PC-3 (cell line): ENCODE measurements around the gene SVOPL. TPM values are rescaled to one million over a fixed set of nuclear protein-coding genes. Genes with fewer than 3 reads are reported as not detected.

ENCODE experiments used
- ATAC-seq: fragments of 200-7000 bp; cut with Tn5 transposase; 2 replicates; pipeline ENCODE4 v1.9.1; 2020; ENCODE audit warnings: mild to moderate bottlenecking, moderate library complexity
- BruUV-seq: library from RNA; stranded (reverse); fragments of 400-500 nt; replicated peaks from 2 replicates; lab custom pipeline; 2021; lab: Mats Ljungman, UMichigan
- CTCF ChIA-PET: fragments of 300-600 bp; sonication (Branson Sonifier 250); formaldehyde crosslinking; loops from one replicate; lab custom pipeline; 2022; ENCODE audit warnings: antibody characterized with exemption; lab: Charles Lee
- POLR2A ChIA-PET: fragments of 300-600 bp; sonication (Branson Sonifier 250); formaldehyde crosslinking; loops from one replicate; lab custom pipeline; 2022; ENCODE audit warnings: antibody characterized with exemption; ENCODE audit not compliant: unreplicated experiment; lab: Charles Lee
- DNase-seq: peaks from one replicate; pipeline ENCODE4 v3.0.0-alpha.2; 2015
- H2AFZ ChIP-seq: fragments of 300-600 bp; sonication (generic); 2 replicates; pipeline ENCODE4 v1.6.0; 2016; ENCODE audit warnings: antibody characterized with exemption, low read length
- H3F3A ChIP-seq: fragments of 300-600 bp; sonication (generic); one replicate; pipeline ENCODE4 v1.6.0; 2017; ENCODE audit warnings: antibody characterized with exemption, low read length, control low read depth, mild to moderate bottlenecking; ENCODE audit not compliant: unreplicated experiment
- H3K27ac ChIP-seq: fragments of 300-600 bp; sonication (generic); 2 replicates; pipeline ENCODE4 v1.5.1; 2016; ENCODE audit warnings: mild to moderate bottlenecking, low read length
- H3K27me3 ChIP-seq: fragments of 300-600 bp; sonication (generic); 2 replicates; pipeline ENCODE4 v1.6.1; 2016; ENCODE audit warnings: low read length, mixed read lengths
- H3K36me3 ChIP-seq: fragments of 300-600 bp; sonication (generic); 2 replicates; pipeline ENCODE4 v1.6.1; 2016; ENCODE audit warnings: low read depth, mixed run types, low read length, mixed read lengths
- H3K4me1 ChIP-seq: fragments of 300-600 bp; sonication (generic); 2 replicates; pipeline ENCODE4 v1.5.1; 2016; ENCODE audit warnings: low read length; ENCODE audit not compliant: insufficient read depth
- H3K4me2 ChIP-seq: fragments of 300-600 bp; sonication (generic); 2 replicates; pipeline ENCODE4 v1.6.0; 2016; ENCODE audit warnings: low read length
- H3K4me3 ChIP-seq: fragments of 300-600 bp; sonication (generic); 2 replicates; pipeline ENCODE4 v1.5.1; 2016; ENCODE audit warnings: mild to moderate bottlenecking, low read length, mixed read lengths
- H3K79me2 ChIP-seq: fragments of 300-600 bp; sonication (generic); 2 replicates; pipeline ENCODE4 v1.6.1; 2017; ENCODE audit warnings: low read length, mixed read lengths
- H3K9ac ChIP-seq: fragments of 300-600 bp; sonication (generic); 2 replicates; pipeline ENCODE4 v1.6.0; 2016; ENCODE audit warnings: mild to moderate bottlenecking, low read length
- H3K9me2 ChIP-seq: fragments of 300-600 bp; sonication (generic); replicated peaks from 2 replicates; pipeline ENCODE4 v1.6.1; 2016; ENCODE audit warnings: mixed run types, low read length, mixed read lengths
- H3K9me3 ChIP-seq: fragments of 300-600 bp; sonication (generic); 2 replicates; pipeline ENCODE4 v1.6.1; 2016; ENCODE audit warnings: low read length, mixed read lengths
- H4K20me1 ChIP-seq: fragments of 300-600 bp; sonication (generic); 2 replicates; pipeline ENCODE4 v1.6.1; 2016; ENCODE audit warnings: low read length, mixed read lengths
- EZH2 ChIP-seq: fragments of 300-600 bp; sonication (generic); IDR thresholded peaks from one replicate; pipeline ENCODE4 v1.6.1; 2017; ENCODE audit warnings: antibody characterized with exemption, mild to moderate bottlenecking, low read length; ENCODE audit not compliant: unreplicated experiment
- EZH2phosphoT487 ChIP-seq: fragments of 300-600 bp; sonication (generic); IDR thresholded peaks from 2 replicates; pipeline ENCODE4 v1.6.1; 2018; ENCODE audit warnings: mild to moderate bottlenecking, antibody characterized with exemption, low read length, borderline replicate concordance
- intact Hi-C: fragments of 100-400 bp; cut with micrococcal nuclease; formaldehyde crosslinking; loops from 2 replicates; pipeline ENCODE4 v1.9.0; 2023
- total RNA-seq: library from RNA; depleted of rRNA; stranded (reverse); fragments of >200 nt; gene quantifications from 2 replicates; pipeline ENCODE4 v1.2.3, GENCODE V29; 2014
- TF ChIP-seq, protein P1 (sequence below): fragments of 300-600 bp; sonication (generic); conservative IDR thresholded peaks from 2 replicates; pipeline ENCODE4 v1.5.1; 2017; ENCODE audit warnings: antibody characterized with exemption, low read depth, mild to moderate bottlenecking, low read length

Gene SVOPL
- total RNA-seq, 1 experiment from 2014 or later = not detected

GRCh38 chr7:138555684-138556083 is 145.5 kb downstream of the SVOPL start:
- intact Hi-C loops = no loop called here
- DNase-seq (no peak), ATAC-seq (no peak)
- no peaks in the 10 kb centered on the region for H4K20me1 ChIP-seq
- H3K4me2 ChIP-seq = no peak overlapping the region
- no peaks in the 10 kb centered on the region for H3K27me3 ChIP-seq
- H3K79me2 ChIP-seq = no peaks in the 10 kb centered on the region
- TF ChIP-seq, protein P1, sequence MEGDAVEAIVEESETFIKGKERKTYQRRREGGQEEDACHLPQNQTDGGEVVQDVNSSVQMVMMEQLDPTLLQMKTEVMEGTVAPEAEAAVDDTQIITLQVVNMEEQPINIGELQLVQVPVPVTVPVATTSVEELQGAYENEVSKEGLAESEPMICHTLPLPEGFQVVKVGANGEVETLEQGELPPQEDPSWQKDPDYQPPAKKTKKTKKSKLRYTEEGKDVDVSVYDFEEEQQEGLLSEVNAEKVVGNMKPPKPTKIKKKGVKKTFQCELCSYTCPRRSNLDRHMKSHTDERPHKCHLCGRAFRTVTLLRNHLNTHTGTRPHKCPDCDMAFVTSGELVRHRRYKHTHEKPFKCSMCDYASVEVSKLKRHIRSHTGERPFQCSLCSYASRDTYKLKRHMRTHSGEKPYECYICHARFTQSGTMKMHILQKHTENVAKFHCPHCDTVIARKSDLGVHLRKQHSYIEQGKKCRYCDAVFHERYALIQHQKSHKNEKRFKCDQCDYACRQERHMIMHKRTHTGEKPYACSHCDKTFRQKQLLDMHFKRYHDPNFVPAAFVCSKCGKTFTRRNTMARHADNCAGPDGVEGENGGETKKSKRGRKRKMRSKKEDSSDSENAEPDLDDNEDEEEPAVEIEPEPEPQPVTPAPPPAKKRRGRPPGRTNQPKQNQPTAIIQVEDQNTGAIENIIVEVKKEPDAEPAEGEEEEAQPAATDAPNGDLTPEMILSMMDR = no peak
- TF ChIP-seq EZH2 (no peak), EZH2phosphoT487 (no peak)
- H3K4me3 ChIP-seq = no peak overlapping the region
- no peaks in the 10 kb centered on the region for H3K4me1 ChIP-seq
- H3K36me3 ChIP-seq = peaks cover 87% of the 10 kb centered on the region
- H3K9ac ChIP-seq = no peak overlapping the region
- no peak overlapping the region for H3K27ac ChIP-seq
- POLR2A ChIA-PET = no interaction called here
- no TSS peak for BruUV-seq
- H3F3A ChIP-seq = no peaks in the 10 kb centered on the region
- peaks cover 22% of the 10 kb centered on the region for H3K9me3 ChIP-seq
- no peaks in the 10 kb centered on the region for H3K9me2 ChIP-seq
- no peak overlapping the region for H2AFZ ChIP-seq
- CTCF ChIA-PET = no interaction called here

DNA sequence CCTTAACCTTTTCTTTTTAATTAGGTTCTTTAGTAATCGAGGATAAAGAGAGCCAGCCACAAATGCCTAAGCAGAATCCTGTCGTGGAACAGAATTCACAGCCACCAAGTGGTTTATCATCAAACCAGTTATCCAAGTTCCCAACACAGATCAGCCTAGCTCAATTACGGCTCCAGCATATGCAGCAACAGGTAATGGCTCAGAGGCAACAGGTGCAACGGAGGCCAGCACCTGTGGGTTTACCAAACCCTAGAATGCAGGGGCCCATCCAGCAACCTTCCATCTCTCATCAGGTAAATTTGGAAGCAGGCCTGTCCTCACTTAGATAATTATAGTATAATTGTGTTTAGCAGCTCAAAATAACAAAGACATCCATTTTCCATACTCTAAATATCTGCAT is 146.5 kb downstream of the SVOPL start:
- Histone ChIP-seq H3K9me2 (no peaks in the 10 kb centered on the region), H4K20me1 (no peaks in the 10 kb centered on the region), H3K36me3 (peaks cover 82% of the 10 kb centered on the region), H3K4me1 (no peaks in the 10 kb centered on the region), H3K9me3 (peaks cover 22% of the 10 kb centered on the region), H2AFZ (no peak overlapping the region), H3F3A (no peaks in the 10 kb centered on the region), H3K9ac (no peak overlapping the region), H3K4me2 (no peak overlapping the region), H3K4me3 (no peak overlapping the region), H3K27ac (no peak overlapping the region), H3K27me3 (no peaks in the 10 kb centered on the region), H3K79me2 (no peaks in the 10 kb centered on the region)
- no TSS peak for BruUV-seq
- TF ChIP-seq, protein P1 = no peak
- TF ChIP-seq EZH2 (no peak), EZH2phosphoT487 (no peak)
- no peak for ATAC-seq
- DNase-seq = no peak
- CTCF ChIA-PET = no interaction called here
- intact Hi-C loops = no loop called here
- POLR2A ChIA-PET = no interaction called here

- POLR2A ChIA-PET = no interaction called here
- no peak for TF ChIP-seq EZH2
- TF ChIP-seq, protein P1 = no peak
- TF ChIP-seq EZH2phosphoT487 = no peak
- CTCF ChIA-PET = no interaction called here
Measured at GRCh38 chr7:138553805-138554204, 147.4 kb downstream of the SVOPL start.

More at GRCh38 chr7:138553805-138554204, 147.4 kb downstream of the SVOPL start:
- Histone ChIP-seq H4K20me1 (no peaks in the 10 kb centered on the region), H3K4me3 (no peak overlapping the region), H3K36me3 (peaks cover 73% of the 10 kb centered on the region), H3K79me2 (no peaks in the 10 kb centered on the region), H3K9me2 (no peaks in the 10 kb centered on the region), H3F3A (no peaks in the 10 kb centered on the region), H3K4me1 (no peaks in the 10 kb centered on the region), H3K9me3 (peaks cover 22% of the 10 kb centered on the region), H3K27ac (no peak overlapping the region), H3K27me3 (no peaks in the 10 kb centered on the region), H3K9ac (no peak overlapping the region), H3K4me2 (no peak overlapping the region), H2AFZ (no peak overlapping the region)
- DNase-seq (no peak), ATAC-seq (no peak)
- BruUV-seq = no TSS peak
- intact Hi-C loops = no loop called here
